Epithelial cell of esophagus (primary cell): ENCODE data around the gene CFAP77.

Experiments
- DNase-seq: peaks from one replicate; pipeline ENCODE4 v3.0.0; 2010; ENCODE audit warnings: low read depth
- H3K4me3 ChIP-seq: 2 replicates; pipeline ENCODE4 v1.5.1; 2011; ENCODE audit warnings: mild to moderate bottlenecking, low read length, control low read depth
- CTCF ChIP-seq: IDR thresholded peaks from 2 replicates; pipeline ENCODE4 v1.5.1; 2011; ENCODE audit warnings: low read depth, mild to moderate bottlenecking, low read length, control low read depth, inconsistent platforms; ENCODE audit not compliant: insufficient read depth; ENCODE audit errors: missing control alignments

The CFAP77 gene

GRCh38 chr9:132591751-132592314 lies 181.8 kb downstream of the CFAP77 start:
- no peak overlapping the region for H3K4me3 ChIP-seq
- no peak for DNase-seq
- TF ChIP-seq CTCF, result no peak

- no peak for DNase-seq
- TF ChIP-seq CTCF, result no peak
- no peak overlapping the region for H3K4me3 ChIP-seq
Observed at GRCh38 chr9:132592451-132592850, 182.4 kb downstream of the CFAP77 start.

GRCh38 chr9:132594412-132594811 lies 184.4 kb downstream of the CFAP77 start:
- DNase-seq, result no peak
- no peak overlapping the region for H3K4me3 ChIP-seq
- TF ChIP-seq CTCF, result no peak

GRCh38 chr9:132595319-132595718 lies 185.3 kb downstream of the CFAP77 start:
- no peak overlapping the region for H3K4me3 ChIP-seq
- TF ChIP-seq CTCF, result no peak
- no peak for DNase-seq

GRCh38 chr9:132596200-132596599 lies 186.2 kb downstream of the CFAP77 start:
- no peak for TF ChIP-seq CTCF
- DNase-seq, result no peak
- no peak overlapping the region for H3K4me3 ChIP-seq

GRCh38 chr9:132597073-132597775 lies 187.2 kb downstream of the CFAP77 start:
- no peak for DNase-seq
- H3K4me3 ChIP-seq, result no peak overlapping the region
- no peak for TF ChIP-seq CTCF
